SKM-1 treated with dmso at 0.1 percent for 144 hours (cell line): ENCODE results near the gene GEMIN4.
"Not testable (repeated sequence)": the region's sequence is repeated elsewhere in the genome, so short reads cannot be mapped to it uniquely, and the experiment has no call there.

ENCODE experiments used
- DNase-seq: peaks from one replicate; lab custom pipeline; 2025; ENCODE audit not compliant: unreplicated experiment; lab: John Stamatoyannopoulos, UW

Gene GEMIN4

DNA sequence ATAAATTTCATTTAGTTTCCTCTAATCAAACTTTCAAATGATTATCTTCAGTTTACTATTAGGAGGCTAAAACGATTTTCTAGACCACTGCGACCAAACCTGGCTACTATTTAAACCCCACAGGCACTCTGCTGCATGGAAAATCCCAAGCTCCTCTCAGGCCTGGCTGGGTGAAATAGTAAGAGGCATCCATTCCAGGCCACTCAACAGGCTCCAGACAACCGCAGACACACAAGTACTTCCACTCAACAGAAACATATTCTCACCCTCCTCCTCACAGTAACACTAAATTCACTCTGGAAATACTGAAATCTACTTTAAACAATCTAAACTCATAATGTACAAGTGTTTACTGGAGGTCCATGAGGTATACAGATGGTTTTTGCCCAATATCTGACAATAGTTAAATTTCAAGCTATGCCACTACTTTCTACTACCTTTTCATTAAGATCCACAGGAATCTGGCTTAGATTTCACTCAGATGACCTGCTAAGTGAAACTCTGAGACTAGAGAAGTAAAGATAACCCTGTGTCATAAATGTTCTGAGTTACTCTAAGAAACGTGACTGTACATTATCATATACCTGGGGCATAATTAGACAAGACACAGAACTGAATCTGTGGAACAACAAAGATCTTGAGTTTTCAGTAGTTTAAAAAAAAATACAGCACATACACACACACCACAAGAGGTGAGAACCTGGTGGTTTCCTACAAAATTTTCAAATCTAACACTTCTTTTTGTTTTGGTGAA is 47.8 kb downstream of the GEMIN4 start:
- no peak for DNase-seq

DNA sequence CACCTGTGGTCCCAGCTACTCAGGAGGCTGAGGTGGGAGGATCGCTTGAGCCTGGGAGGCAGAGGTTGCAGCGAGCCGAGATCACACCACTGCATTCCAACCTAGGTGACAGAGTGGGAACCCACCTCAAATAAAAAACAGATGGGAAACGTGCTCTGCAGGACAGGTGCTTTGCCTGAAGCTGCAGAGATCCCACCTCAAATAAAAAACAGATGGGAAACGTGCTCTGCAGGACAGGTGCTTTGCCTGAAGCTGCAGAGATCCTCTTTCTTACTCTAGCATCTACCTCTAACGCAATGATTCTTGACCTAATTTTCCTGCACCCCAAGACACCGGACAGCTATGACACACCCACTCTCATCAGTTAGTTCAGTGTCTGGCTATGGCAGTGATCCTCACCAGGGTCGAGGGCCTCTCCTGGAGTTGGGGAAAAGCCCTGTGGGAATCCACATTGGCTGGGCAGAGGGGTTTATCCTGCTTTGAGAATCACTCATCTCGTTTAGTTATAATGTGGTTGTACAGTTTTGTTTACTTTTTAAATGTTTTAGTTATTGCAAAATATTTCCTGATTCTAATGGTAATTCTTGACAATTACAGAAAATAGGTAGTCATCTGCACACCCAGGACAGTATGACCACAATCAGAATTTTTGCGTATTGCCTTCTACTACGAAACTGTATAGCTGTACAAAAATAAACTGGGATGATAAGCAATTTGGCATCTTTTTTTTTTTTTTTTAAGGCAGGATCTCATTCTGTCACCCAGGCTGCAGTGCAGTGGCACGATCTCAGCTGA is 48.8 kb downstream of the GEMIN4 start:
- DNase-seq, result no peak

DNA sequence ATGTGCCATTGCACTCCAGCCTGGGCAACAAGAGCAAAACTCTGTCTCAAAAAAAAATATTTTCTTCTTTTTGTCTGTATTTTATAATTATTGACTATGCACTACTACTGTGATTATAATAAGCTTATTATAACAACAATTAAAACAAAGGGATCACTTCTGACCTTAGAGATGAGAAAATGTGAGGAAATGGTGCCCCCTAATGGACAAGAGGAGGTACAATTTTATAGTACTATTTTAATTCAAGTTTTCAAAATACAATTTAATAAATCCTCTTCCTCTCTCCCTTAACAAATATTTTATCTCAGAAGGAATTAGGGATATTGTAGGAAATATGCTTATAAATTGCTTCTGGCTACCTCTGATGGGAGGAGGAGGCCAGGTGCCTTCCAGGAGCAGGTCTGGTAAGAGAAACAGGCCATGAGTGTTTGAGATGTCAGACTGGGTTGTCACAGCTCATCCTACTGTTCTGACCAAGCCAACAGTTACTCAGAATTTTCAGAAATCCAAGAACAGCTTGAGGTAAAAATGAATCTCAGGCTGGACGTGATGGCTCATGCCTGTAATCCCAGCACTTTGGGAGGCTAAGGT is 51.5 kb downstream of the GEMIN4 start:
- DNase-seq, result no peak

DNA sequence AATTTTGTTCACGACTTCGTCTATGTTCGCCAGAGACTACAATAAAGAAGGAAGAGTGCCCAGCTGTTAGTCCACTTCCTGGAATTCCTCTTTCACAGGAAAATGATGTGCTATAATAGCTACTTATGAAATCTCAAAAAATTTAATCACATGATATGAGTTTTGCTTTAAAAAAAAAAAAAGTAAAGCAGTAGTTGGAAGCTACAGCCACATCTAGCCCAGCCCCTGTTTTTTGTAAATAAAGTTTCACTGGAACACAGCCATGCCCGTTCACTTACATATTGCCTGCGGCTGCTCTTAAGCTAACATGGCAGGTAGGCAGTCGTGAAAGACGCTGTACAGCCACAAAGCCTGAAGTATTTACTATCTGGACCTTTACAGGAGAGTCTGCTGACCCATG is 52.7 kb downstream of the GEMIN4 start:
- DNase-seq, result no peak

DNA sequence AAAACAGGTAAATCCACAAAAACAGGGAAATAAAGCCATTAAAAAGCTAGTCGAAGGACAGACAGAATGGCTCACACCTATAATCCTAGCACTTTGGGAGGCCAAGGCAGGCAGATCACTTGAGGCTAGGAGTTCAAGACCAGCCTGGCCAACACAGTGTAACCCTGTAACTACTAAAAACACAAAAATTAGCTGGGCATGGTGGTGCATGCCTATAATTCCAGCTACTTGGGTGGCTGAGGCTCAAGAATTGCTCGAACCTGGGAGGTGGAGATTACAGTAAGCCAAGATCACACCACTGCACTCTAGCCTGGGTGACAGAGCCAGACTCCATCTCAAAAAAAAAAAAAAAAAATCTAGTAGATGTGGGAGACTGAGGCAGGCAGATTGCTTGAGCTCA is 54.0 kb downstream of the GEMIN4 start:
- not testable (repeated sequence) for DNase-seq

DNA sequence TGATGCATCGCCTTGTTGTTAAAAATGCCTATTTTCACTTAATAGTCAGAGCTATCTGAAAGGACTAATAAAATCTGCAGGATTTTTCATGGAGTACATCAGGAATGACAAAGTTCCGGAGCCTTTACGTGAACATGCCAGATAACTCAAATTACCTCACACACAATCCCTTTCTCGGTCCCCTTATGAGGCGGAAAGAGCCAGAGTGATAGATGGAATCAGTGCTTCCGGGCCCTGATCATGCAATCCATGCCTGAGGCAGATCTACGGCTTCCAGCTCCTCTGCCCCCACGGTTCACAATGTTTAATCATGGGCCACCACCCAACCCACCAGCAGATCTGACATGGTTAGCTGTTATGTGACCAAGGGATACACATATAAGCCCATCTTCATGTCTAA is 54.4 kb downstream of the GEMIN4 start:
- no peak for DNase-seq

DNA sequence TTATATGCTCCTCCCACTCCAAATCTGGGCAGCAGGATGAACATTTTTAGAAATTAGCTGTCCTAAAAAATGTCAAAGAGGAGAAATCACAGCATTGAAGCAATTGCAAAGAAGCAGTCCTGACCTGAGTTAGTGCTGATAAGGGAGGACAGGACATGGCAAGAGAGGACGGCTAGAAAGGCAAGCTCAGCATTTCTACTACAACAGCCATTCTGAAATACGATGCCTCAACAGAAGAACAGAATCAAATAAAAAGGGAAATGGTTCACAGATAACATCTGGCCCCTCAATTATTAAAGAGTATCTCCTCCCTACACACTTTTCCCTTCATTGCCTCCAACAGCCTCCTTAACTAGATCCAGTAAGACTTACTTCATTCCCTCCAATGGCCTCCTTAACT is 55.7 kb downstream of the GEMIN4 start:
- DNase-seq, result no peak
